Lower lobe of right lung (tissue), 2 donors: Measurements from ENCODE around the gene MAGI3. TPM values are rescaled to one million over a fixed set of nuclear protein-coding genes. Genes with fewer than 3 reads are reported as not detected.
"Not testable (repeated sequence)": the region's sequence is repeated elsewhere in the genome, so short reads cannot be mapped to it uniquely, and the experiment has no call there.

ENCODE experiments used
- ATAC-seq, 2 donors: fragments of 200-7000 bp; cut with Tn5 transposase; one replicate each; pipeline ENCODE4 v1.9.1; 2020 to 2022; ENCODE audit warnings: mild to moderate bottlenecking in 2 of 2, moderate library complexity in 2 of 2
- DNase-seq: peaks from one replicate; pipeline ENCODE4 v3.0.0-alpha.2; 2020
- H3K27ac ChIP-seq: fragments of 200-600 bp; one replicate; pipeline ENCODE4 v1.8.0; 2022
- H3K27me3 ChIP-seq: fragments of 200-600 bp; one replicate; pipeline ENCODE4 v1.8.0; 2022; ENCODE audit warnings: low read depth
- H3K36me3 ChIP-seq: fragments of 200-600 bp; one replicate; pipeline ENCODE4 v1.8.0; 2022; ENCODE audit warnings: mild to moderate bottlenecking
- H3K4me1 ChIP-seq: fragments of 200-600 bp; one replicate; pipeline ENCODE4 v1.8.0; 2022
- H3K4me3 ChIP-seq: fragments of 200-600 bp; one replicate; pipeline ENCODE4 v1.8.0; 2022; ENCODE audit warnings: mild to moderate bottlenecking
- H3K9me3 ChIP-seq: fragments of 200-600 bp; one replicate; pipeline ENCODE4 v1.8.0; 2022
- CTCF ChIP-seq: fragments of 200-600 bp; IDR thresholded peaks from one replicate; pipeline ENCODE4 v1.8.0; 2022; ENCODE audit warnings: antibody characterized with exemption, mild to moderate bottlenecking
- intact Hi-C: fragments of 100-400 bp; cut with DNase I; formaldehyde crosslinking; loops from one replicate; pipeline ENCODE4 v1.11.0; 2022
- total RNA-seq: library from RNA; stranded (reverse); fragmentation: NEBNext Ultra II Directional; extraction: Animal tissue kit (Norgen Biotek cat#: 25700); gene quantifications from one replicate; pipeline ENCODE4 v1.2.1, GENCODE V29; 2021
- donor health status: DM: no; HTN: yes; CAD: no; lungs with severe emphysema.

MAGI3 gene
- total RNA-seq, 1 donor from 2014 or later: 69.9 TPM

GRCh38 chr1:113399062-113399583 is 8.8 kb downstream of the MAGI3 start:
- Histone ChIP-seq H3K4me1 (peaks cover 15% of the 10 kb centered on the region), H3K27me3 (no peaks in the 10 kb centered on the region), H3K9me3 (no peaks in the 10 kb centered on the region), H3K27ac (no peak overlapping the region), H3K36me3 (no peaks in the 10 kb centered on the region), H3K4me3 (no peak overlapping the region)
- no peak for DNase-seq
- intact Hi-C loops: no loop called here
- no peak for ATAC-seq
- no peak for TF ChIP-seq CTCF

DNA sequence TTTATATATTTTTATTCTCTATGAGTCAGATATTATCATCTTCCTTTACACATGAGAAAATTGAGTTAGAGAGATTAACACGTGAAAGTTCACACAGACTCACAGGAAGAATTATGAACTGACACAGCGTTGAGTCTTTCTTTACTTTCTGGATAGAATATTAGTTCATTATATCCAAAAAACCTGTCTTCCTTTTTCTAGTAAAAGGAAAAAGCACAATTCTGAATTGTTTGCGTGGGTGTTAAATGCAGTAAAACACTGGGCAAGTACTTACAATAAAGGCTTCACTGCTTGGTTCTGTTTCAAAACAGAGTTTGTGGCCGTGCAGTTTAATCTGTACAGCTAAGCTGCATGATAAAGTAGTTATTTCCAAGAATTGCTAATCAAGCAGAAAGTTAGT is 10.8 kb downstream of the MAGI3 start:
- H3K27me3 ChIP-seq: no peaks in the 10 kb centered on the region
- intact Hi-C loops: no loop called here
- no peaks in the 10 kb centered on the region for H3K36me3 ChIP-seq
- no peaks in the 10 kb centered on the region for H3K9me3 ChIP-seq
- ATAC-seq (no peak), DNase-seq (no peak)
- H3K27ac ChIP-seq: no peak overlapping the region
- H3K4me3 ChIP-seq: no peak overlapping the region
- TF ChIP-seq CTCF: no peak
- peaks cover 15% of the 10 kb centered on the region for H3K4me1 ChIP-seq

- no peak for TF ChIP-seq CTCF
- Histone ChIP-seq H3K27ac (no peak overlapping the region), H3K9me3 (no peaks in the 10 kb centered on the region), H3K4me3 (no peak overlapping the region), H3K4me1 (peaks cover 15% of the 10 kb centered on the region), H3K36me3 (no peaks in the 10 kb centered on the region), H3K27me3 (no peaks in the 10 kb centered on the region)
- intact Hi-C loops: no loop called here
- DNase-seq (no peak), ATAC-seq (peak; percentile 68 to 91)
Observed at GRCh38 chr1:113401728-113402127, 11.4 kb downstream of the MAGI3 start.

- Histone ChIP-seq H3K4me3 (no peak overlapping the region), H3K4me1 (peaks cover 15% of the 10 kb centered on the region), H3K27ac (no peak overlapping the region), H3K9me3 (no peaks in the 10 kb centered on the region), H3K27me3 (no peaks in the 10 kb centered on the region), H3K36me3 (no peaks in the 10 kb centered on the region)
- TF ChIP-seq CTCF: no peak
- ATAC-seq (peak in 1 of 2 donors; percentile 18), DNase-seq (no peak)
- intact Hi-C loops: no loop called here
Observed at GRCh38 chr1:113403065-113403464, 12.8 kb downstream of the MAGI3 start.

- Histone ChIP-seq H3K36me3 (no peaks in the 10 kb centered on the region), H3K9me3 (no peaks in the 10 kb centered on the region), H3K4me1 (peaks cover 10% of the 10 kb centered on the region), H3K27ac (no peak overlapping the region), H3K4me3 (no peak overlapping the region), H3K27me3 (no peaks in the 10 kb centered on the region)
- ATAC-seq: no peak
- no peak for DNase-seq
- intact Hi-C loops: no loop called here
- no peak for TF ChIP-seq CTCF
Observed at GRCh38 chr1:113405573-113405972, 15.3 kb downstream of the MAGI3 start.

GRCh38 chr1:113406149-113406548 is 15.8 kb downstream of the MAGI3 start:
- DNase-seq, H3K27ac ChIP-seq, H3K27me3 ChIP-seq, H3K4me3 ChIP-seq, intact Hi-C loops, H3K36me3 ChIP-seq, ATAC-seq, H3K9me3 ChIP-seq: not testable (repeated sequence)
- peaks cover 10% of the 10 kb centered on the region for H3K4me1 ChIP-seq
